Smooth muscle cell of the brain vasculature (primary cell): ENCODE results near the gene LMCD1.
A peak's percentile ranks its signal among the peaks of the same experiment; 100 is the strongest.
"Not testable (repeated sequence)": the region's sequence is repeated elsewhere in the genome, so short reads cannot be mapped to it uniquely, and the experiment has no call there.

Experiments used
- DNase-seq: peaks from one replicate; pipeline ENCODE4 v3.0.0-alpha.2; 2012; ENCODE audit warnings: low read depth, low spot score

Gene LMCD1

DNA sequence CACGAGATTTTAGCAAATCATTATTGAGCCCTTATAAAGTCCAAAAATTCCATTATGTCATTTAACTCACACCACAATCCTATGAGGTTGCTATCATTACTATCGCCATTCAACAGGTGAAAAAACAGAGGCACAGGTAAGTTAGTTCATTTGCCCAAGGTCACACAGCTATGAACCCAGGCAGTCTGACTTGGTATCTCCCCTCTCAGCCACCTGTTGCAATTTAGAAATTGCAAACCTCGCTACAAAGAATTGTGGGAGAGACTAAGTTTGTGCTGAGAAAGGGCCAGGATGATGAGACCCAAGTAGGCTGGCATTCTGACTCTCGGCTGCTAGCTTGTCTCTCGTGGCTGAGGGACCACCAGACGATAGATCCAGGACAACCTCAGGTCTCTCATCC is 57.7 kb downstream of the LMCD1 start:
- no peak for DNase-seq

GRCh38 chr3:8560366-8561007 is 58.9 kb downstream of the LMCD1 start:
- DNase-seq, result peak; percentile 81

DNA sequence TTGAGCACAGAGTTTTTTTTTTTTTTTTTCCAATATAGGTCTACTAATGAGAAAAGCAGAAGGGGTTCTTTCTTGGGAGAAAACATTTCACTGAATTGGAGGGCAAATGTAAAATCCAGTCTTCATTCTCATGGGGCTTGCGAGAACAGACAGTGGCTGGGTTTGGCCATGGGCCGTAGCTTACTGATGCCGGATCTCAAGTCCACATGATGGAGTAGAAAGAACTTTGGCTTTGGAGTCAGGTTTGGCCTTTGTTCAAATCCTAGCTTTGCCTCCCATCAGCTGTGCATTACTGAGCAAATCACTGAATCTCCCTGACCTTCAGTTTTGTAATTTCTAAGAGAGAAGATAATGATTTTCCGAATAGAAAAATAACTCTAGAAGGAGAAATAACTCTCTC is 59.7 kb downstream of the LMCD1 start:
- DNase-seq, result no peak

GRCh38 chr3:8562081-8562595 is 60.5 kb downstream of the LMCD1 start:
- DNase-seq, result no peak

DNA sequence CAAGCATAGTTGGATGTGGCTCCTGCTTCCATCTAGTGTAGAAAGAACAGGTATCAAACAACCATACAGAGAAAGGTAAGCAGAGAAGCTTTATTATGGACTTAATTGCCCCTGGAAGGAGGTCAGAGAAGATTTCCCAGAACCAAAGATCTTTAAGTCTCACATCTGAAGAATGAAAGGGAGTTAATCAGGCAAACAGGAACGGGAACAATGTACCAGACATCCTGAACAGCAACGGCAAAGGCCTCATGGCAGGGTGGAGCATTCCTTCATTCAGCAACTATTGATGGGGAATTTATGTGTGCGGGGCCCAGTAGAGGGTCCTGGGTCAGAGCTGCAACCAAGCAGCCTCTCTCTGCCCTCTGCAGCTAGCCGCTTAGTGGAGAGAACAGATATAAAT is 61.5 kb downstream of the LMCD1 start:
- no peak for DNase-seq

DNA sequence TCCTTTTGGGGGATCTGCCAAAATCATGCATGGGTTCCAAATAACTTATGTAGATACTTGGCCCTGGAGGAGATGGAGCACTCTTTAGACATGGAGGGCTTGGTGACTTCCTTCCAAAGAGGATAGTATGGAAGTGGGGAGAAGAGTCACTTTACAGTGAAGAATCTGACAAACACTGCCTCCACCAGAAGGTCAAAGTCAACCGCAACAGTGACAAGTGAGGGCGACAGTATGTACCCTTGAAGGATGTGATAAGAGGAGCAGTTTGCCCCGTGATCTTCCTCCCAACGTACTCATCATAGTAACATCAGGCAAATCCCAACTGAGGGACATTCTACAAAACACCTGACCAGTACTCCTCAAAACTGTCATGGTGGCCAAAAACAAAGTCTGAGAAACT is 62.0 kb downstream of the LMCD1 start:
- DNase-seq, result no peak

- DNase-seq, result no peak
Measured at GRCh38 chr3:8565376-8565775, 63.8 kb downstream of the LMCD1 start.

DNA sequence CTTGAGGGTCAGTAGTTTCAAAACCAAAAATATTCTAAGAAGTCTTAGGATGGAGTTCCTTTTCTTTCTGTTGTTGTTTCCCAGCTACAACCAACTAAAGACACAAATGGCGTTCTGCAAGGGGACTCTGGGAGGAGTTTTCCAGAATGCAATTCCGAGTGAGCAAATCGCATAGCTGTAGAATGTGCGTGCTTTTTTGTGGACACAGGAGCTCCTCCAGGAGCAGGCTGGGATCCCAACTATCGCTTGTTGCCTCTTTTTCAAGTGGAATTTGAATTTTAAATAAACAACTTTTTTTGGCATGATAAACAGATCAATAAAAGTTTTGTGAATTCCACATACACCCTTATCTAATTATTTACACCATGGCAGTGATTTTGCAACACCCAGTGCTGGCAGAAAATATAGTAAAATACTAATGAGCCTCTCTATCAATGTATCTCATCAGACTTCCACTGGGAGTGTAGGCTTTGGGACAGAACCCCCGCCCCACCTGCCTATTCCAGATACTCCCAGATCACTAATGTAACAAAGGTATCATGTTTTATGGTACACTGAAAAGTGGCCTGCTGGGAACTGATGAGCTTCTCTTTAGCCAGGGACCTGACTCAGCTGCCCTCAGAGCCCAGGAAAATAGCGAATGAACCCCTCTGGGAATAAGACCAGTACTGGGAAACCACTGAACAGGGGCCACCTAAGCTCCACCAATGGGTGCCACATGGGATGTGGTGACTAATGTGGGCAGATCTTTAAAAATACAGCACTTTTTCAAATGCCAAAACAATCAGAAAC is 66.4 kb downstream of the LMCD1 start:
- no peak for DNase-seq

DNA sequence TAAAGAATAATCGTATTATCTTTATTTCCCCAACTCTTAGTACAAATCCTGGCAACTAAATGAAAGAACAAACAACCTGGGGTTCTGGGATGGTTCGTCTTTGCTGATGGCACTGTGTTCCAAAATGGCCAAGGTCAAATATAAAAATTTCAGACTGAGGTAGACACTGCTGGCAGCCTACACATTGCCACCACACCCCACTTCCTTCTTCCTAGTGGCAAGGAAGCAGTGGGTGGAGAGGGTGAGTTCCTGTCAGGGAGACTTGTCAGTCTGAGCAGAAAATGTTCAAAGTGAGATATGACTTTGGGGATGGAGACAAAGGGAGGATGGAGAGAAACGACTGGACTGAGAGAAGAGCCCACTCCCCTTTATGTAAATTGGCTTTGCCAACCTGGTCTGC is 69.6 kb downstream of the LMCD1 start:
- no peak for DNase-seq

GRCh38 chr3:8573342-8573926 is 71.8 kb downstream of the LMCD1 start:
- no peak for DNase-seq

DNA sequence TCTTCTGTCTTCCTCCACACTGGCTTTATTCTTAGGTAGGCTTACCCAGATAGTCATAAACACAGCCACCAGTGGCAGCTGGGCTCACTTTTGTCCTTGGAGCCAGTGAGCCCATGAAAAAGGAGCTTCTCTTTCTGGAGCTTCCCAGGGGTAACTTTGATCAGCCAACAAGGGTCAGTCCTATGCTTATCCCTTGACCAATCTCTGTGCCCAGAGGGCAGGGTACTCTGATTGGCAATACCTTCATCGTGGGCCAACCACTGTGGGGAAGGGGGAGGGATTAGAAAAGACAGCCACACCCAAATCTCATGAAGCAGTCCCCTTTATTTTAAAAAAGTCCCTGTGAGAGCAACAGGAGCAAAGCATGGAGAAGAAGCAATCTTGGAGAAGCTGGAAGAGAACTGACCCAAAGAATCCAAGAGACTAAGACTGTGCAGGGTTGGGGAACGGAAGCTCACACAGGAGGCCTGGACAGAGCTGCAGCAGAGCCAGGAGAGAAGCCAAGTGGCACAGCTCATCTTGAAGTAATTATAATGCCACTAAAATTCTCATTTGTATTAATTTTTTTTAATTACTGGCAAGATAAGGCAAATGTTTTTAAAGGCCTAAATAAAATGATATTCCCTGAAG is 72.5 kb downstream of the LMCD1 start:
- no peak for DNase-seq

- DNase-seq, result no peak
Measured at GRCh38 chr3:8574670-8575322, 73.2 kb downstream of the LMCD1 start.

GRCh38 chr3:8575364-8576104 is 73.9 kb downstream of the LMCD1 start:
- DNase-seq, result no peak

- DNase-seq, result no peak
Measured at GRCh38 chr3:8576436-8576835, 74.8 kb downstream of the LMCD1 start.

- DNase-seq, result peak; percentile 63
Measured at GRCh38 chr3:8576841-8577571, 75.4 kb downstream of the LMCD1 start.

- no peak for DNase-seq
Measured at GRCh38 chr3:8578282-8578681, 76.7 kb downstream of the LMCD1 start.

DNA sequence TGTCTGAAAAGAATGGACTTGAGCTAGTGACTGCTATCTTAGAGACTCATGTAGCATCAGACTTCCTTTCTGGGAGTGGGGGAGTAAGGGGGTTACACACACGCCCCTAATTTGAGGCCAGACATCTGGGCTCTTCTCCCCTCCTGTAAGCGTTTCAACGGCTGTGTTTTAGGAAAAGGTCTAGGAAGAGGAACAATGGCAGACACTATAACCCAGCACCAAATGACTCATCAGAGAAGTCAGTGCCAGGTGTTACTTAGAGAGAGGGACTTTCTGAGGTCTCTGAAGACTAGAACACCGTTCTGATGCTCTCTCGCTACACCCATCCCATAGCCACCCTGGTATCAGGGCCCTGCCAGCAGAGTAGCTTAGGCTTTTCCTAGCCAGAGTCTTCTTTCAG is 77.5 kb downstream of the LMCD1 start:
- DNase-seq, result no peak

DNA sequence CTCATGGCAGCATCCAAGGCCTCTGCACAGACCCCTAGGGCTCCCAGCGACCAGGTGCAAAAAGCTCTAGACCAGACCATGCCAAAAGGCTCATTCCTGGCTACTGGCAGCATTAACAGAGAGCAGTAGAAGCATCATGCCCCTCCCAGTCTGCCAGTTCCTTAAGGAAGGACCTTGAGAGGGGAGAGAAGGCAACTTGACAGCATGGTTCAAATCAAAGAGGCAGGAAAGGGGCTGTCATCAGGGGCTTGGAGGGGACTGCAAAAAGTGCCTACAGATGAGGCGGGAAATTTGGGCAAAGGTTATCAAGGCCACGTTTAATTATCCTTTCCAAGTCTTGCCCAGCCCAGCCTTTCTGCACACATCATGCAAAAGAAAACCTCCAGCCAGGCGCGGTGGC is 78.3 kb downstream of the LMCD1 start:
- no peak for DNase-seq

DNA sequence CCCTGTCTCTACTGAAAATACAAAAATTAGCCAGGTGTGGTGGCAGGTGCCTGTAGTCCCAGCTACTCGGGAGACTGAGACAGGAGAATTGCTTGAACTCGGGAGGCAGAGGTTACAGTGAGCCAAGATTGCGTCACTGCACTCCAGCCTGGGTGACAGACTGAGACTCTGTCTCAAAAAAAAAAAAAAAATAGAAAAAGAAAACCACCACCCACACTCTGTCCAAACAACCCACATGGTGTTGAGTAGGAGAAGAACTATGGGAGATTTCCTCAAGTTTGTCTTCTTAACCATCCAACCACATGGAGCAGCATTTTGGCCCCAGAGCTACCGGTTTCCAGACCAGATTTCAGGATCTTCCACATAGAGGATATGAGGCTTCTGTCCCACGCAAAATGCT is 78.8 kb downstream of the LMCD1 start:
- not testable (repeated sequence) for DNase-seq

DNA sequence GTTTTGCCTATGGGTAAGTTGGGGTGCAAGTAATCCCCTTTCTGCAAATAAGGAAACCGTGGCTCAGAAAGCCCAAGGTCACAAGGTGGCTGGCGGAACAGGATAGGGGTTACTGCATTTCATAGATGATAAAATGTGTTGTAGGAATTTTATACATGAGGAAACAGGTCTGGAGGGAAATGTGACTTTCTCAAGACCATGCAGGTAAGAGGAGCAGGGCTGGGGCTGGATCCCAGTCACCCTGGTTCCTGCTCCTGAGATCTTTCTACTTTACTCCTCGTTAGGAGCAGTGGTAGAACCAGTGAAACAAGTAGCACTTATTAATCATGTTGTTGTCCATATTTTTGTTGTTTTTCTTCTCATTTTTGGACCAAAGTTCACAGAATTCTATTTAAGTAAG is 79.8 kb downstream of the LMCD1 start:
- DNase-seq, result no peak
